T-helper 17 cell (primary cell): ENCODE data around the gene YWHAG. TPM values are rescaled to one million over a fixed set of nuclear protein-coding genes. Genes with fewer than 3 reads are reported as not detected.
"Not testable (repeated sequence)": the region's sequence is repeated elsewhere in the genome, so short reads cannot be mapped to it uniquely, and the experiment has no call there.

Experiments used
- ATAC-seq: fragments of 150-1000 bp; cut with Tn5 transposase; 2 replicates; pipeline ENCODE4 v1.10.0; 2021; ENCODE audit warnings: mild to moderate bottlenecking, moderate library complexity
- DNase-seq, 3 donors: peaks; one replicate each; pipeline versions ENCODE4 v3.0.0 to v3.0.0-alpha.2; 2020 to 2021
- H3K9me3 ChIP-seq: one replicate; pipeline ENCODE4 v1.7.0; 2013; ENCODE audit warnings: low read length, mild to moderate bottlenecking; ENCODE audit not compliant: control insufficient read depth, poor library complexity, severe bottlenecking
- H3K27ac Mint-ChIP-seq: one replicate; pipeline ENCODE4 v1.8.0; 2022; ENCODE audit warnings: mild to moderate bottlenecking, moderate library complexity, mixed read lengths
- H3K27me3 Mint-ChIP-seq: one replicate; pipeline ENCODE4 v1.8.0; 2022; ENCODE audit warnings: mixed read lengths
- H3K36me3 Mint-ChIP-seq: one replicate; pipeline ENCODE4 v1.8.0; 2022; ENCODE audit warnings: low read depth, mixed read lengths
- H3K4me1 Mint-ChIP-seq: one replicate; pipeline ENCODE4 v1.8.0; 2022; ENCODE audit warnings: mild to moderate bottlenecking, mixed read lengths
- H3K4me3 Mint-ChIP-seq: one replicate; pipeline ENCODE4 v1.8.0; 2022; ENCODE audit warnings: mild to moderate bottlenecking, moderate library complexity, mixed read lengths
- total RNA-seq, 4 donors: library from RNA in 2 of 4; stranded (reverse) in 2 of 4; gene quantifications; one replicate each; pipeline ENCODE4 v1.2.3 and lab custom pipeline; 2022 to 2026

Gene YWHAG
- total RNA-seq, 2 donors from 2014 or later: 26.0 to 32.7 TPM

DNA sequence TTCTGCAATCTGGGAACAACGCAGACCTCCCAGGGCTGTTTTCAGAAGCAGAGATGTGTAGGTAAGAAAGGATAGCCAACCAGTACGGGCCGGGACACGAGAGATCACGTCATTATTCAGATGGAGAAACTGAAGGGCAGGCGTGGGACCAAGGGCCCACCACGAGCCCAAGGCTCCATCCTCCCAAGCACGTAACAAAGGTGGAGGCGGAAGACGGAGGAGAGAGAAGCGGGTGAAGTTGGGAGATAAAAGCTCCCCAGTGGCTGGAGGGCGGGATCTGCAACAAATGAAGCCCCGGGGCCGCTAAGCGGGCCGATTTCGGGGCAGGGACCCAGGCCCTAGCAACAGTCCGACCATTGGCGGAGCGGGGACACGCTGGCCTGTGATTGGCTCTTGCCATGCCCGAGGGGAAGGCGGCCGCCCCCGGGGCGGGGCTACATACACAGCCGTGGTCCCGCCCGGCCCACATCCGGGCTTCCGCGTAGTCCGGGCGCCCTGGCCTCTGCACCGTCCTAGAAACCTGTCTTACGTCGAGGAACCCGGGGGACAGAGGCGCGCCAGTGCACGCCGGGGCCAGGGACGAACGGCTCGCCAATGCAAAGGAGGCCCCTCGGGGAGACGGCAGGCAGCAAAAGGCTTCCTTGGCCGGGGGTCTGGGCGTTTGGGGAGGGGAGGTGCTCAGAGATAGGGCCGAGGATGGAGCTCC, 40.9 kb downstream of the YWHAG start:
- Mint-ChIP-seq H3K36me3 (no peaks in the 10 kb centered on the region), H3K4me3 (peak overlapping the region; percentile 97), H3K27me3 (no peaks in the 10 kb centered on the region), H3K27ac (peak overlapping the region; percentile 97), H3K4me1 (peaks cover 23% of the 10 kb centered on the region)
- H3K9me3 ChIP-seq: no peaks in the 10 kb centered on the region
- ATAC-seq: peak; percentile 94
- DNase-seq: peak; percentile 90 to 94 (median 94)

DNA sequence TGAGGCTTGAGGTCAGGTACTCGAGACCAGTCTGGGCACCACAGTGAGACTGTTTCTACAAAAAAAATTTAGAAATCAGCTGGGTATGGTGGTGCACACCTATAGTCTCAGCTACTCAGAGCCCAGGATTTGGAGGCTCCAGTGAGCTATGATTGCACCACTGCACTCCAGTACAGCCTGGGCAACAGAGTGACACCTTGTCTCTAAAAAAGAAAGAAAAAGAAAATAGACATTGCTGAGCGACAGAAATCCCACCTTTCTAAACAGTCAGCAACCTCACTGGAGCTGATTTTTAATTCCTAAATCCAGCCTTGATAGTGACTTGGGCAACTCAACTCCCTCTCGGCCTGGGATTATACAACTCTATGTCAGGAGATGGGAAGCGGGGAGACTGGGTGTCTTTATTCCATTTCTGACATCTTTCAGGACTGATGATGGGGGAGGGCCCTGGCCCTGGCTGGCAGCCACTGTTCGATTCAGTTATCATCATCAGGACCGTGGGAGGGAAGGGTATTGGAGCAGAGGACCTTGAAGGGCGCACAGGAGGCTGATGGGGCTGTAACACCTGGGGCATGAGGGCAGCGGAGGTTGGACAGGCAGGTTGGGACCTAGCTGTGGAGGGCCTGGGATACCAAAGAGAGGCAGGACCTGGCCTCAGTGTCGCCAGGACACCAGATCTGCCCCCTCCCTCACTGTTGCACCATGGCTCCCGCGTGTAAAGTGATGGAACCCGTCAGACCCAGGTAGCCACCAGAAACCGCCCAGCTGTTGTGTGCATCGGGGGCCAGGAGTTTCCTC, 41.6 kb downstream of the YWHAG start:
- Mint-ChIP-seq H3K36me3 (no peaks in the 10 kb centered on the region), H3K4me1 (peaks cover 23% of the 10 kb centered on the region), H3K27me3 (no peaks in the 10 kb centered on the region), H3K27ac (peak overlapping the region; percentile 97), H3K4me3 (peak overlapping the region; percentile 97)
- no peaks in the 10 kb centered on the region for H3K9me3 ChIP-seq
- DNase-seq (no peak), ATAC-seq (no peak)

- H3K27ac Mint-ChIP-seq: no peak overlapping the region
- peaks cover 23% of the 10 kb centered on the region for H3K4me1 Mint-ChIP-seq
- H3K27me3 Mint-ChIP-seq: no peaks in the 10 kb centered on the region
These were observed 43.4 kb downstream of the YWHAG start for GRCh38 chr7:76315364-76315763.

DNA sequence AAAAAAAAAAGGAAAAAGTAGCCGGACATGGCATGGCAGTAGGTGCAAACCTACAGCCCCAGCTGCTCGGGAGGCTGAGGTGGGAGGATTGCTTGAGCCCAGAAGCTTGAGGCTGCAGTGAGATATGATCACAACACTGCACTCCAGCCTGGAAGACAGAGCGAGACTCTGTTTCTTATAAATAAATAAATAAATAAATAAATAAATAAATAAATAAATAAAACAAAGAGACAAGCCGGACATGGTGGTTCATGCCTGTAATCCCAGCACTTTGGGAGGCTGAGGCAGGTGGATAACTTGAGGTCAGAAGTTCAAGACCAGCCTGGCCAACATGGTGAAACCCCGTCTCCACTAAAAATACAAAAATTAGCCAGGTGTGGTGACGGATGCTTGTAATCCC, 44.1 kb downstream of the YWHAG start:
- ATAC-seq, DNase-seq, H3K4me3 Mint-ChIP-seq, H3K9me3 ChIP-seq, H3K36me3 Mint-ChIP-seq, H3K27me3 Mint-ChIP-seq: not testable (repeated sequence)
- Mint-ChIP-seq H3K27ac (peak overlapping the region; percentile 78), H3K4me1 (peaks cover 21% of the 10 kb centered on the region)

More at GRCh38 chr7:76315364-76315763, 43.4 kb downstream of the YWHAG start:
- no peaks in the 10 kb centered on the region for H3K36me3 Mint-ChIP-seq
- no peak for DNase-seq
- no peaks in the 10 kb centered on the region for H3K9me3 ChIP-seq
- no peak for ATAC-seq
- no peak overlapping the region for H3K4me3 Mint-ChIP-seq

DNA sequence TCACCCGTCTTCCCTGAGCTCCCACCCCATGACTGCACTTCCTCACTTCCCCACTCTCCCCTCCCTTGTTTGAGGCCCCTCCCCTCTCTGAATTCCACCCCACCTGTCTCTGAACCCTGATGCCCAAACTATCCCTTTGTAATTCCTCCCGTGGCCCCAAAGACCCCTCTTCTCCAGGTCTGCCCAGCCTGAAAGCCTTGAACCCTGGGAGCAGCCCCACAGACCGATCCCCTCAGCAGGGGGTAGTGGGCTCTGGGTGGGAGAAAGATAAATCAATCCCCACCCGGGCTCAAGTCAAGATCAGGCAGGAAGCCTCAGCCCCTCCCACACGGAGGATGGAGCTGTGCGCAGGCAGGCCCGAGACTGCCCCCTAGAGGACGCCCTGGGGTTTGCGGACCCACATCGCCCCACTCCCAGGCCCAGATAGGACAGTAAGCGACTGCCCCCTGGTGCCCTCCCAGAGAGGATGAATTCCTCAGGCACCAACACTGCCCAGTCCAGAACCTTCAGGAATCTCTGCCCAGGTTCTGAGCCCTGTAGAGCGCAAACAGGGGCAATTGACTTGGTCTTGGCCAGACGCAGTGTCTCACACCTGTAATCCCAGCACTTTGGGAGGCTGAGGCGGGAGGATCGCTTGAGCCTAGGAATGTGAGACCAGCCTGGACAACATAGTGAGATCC, 44.6 kb downstream of the YWHAG start:
- peak overlapping the region; percentile 78 for H3K27ac Mint-ChIP-seq
- H3K4me3 Mint-ChIP-seq: peak overlapping the region; percentile 70
- H3K9me3 ChIP-seq: no peaks in the 10 kb centered on the region
- H3K27me3 Mint-ChIP-seq: no peaks in the 10 kb centered on the region
- ATAC-seq (peak; percentile 71), DNase-seq (peak; percentile 92 to 96 (median 92))
- H3K4me1 Mint-ChIP-seq: peaks cover 21% of the 10 kb centered on the region
- no peaks in the 10 kb centered on the region for H3K36me3 Mint-ChIP-seq

DNA sequence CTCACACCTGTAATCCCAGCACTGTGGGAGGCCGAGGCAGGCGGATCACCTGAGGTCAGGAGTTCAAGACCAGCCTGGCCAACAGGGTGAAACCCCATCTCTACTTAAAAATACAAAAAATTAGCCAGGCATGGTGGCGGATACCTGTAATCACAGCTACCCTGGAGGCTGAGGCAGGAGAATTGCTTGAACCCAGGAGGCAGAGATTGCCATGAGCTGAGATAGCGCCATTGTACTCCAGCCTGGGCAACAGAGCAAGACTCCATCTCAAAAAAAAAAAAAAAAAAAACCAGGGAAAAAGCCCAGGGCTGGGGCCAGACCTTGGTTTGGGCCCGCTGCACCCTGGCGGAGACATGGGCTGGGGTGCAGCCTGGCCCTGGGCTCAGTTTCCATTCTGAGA, 47.0 kb downstream of the YWHAG start:
- not testable (repeated sequence) for H3K27ac Mint-ChIP-seq, DNase-seq, H3K4me1 Mint-ChIP-seq, H3K4me3 Mint-ChIP-seq, H3K9me3 ChIP-seq, H3K27me3 Mint-ChIP-seq, ATAC-seq, H3K36me3 Mint-ChIP-seq

- Mint-ChIP-seq H3K4me1 (peaks cover 7% of the 10 kb centered on the region), H3K27me3 (no peaks in the 10 kb centered on the region), H3K36me3 (no peaks in the 10 kb centered on the region), H3K4me3 (no peak overlapping the region), H3K27ac (no peak overlapping the region)
- ATAC-seq (no peak), DNase-seq (no peak)
- H3K9me3 ChIP-seq: no peaks in the 10 kb centered on the region
These were observed 48.5 kb downstream of the YWHAG start for GRCh38 chr7:76310102-76310957.

GRCh38 chr7:76309341-76310101, 49.3 kb downstream of the YWHAG start:
- H3K4me1 Mint-ChIP-seq, DNase-seq, H3K27me3 Mint-ChIP-seq, H3K4me3 Mint-ChIP-seq, H3K9me3 ChIP-seq, ATAC-seq, H3K27ac Mint-ChIP-seq, H3K36me3 Mint-ChIP-seq: not testable (repeated sequence)

DNA sequence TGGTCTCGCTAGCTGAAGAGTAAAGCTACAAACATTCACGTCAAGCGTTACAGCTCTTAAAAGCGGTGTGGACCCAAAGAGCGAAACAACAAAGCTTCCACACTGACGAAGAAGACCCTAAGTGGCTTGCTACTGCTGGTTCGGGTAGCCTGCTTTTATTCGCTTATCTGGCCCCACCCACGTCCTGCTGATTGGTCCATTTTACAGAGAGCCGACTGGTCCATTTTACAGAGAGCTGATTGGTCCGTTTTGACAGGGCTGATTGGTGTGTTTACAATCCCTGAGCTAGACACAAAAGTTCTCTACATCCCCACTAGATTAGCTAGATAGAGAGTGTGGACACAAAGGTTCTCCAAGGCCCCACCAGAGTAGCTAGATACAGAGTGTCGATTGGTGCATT, 49.9 kb downstream of the YWHAG start:
- H3K27me3 Mint-ChIP-seq, H3K9me3 ChIP-seq, H3K4me1 Mint-ChIP-seq, H3K27ac Mint-ChIP-seq, H3K4me3 Mint-ChIP-seq, H3K36me3 Mint-ChIP-seq, ATAC-seq, DNase-seq: not testable (repeated sequence)

- no peak overlapping the region for H3K4me3 Mint-ChIP-seq
- no peaks in the 10 kb centered on the region for H3K27me3 Mint-ChIP-seq
- H3K9me3 ChIP-seq: no peaks in the 10 kb centered on the region
- ATAC-seq: no peak
- H3K4me1 Mint-ChIP-seq: peaks cover 11% of the 10 kb centered on the region
- no peak overlapping the region for H3K27ac Mint-ChIP-seq
- no peak for DNase-seq
- no peaks in the 10 kb centered on the region for H3K36me3 Mint-ChIP-seq
These were observed 53.9 kb downstream of the YWHAG start for GRCh38 chr7:76304888-76305375.

- Mint-ChIP-seq H3K4me1 (peaks cover 11% of the 10 kb centered on the region), H3K4me3 (peak overlapping the region; percentile 92), H3K27me3 (no peaks in the 10 kb centered on the region), H3K36me3 (no peaks in the 10 kb centered on the region), H3K27ac (peak overlapping the region; percentile 92)
- DNase-seq (peak; percentile 72 to 80 (median 79)), ATAC-seq (peak; percentile 77)
- H3K9me3 ChIP-seq: no peaks in the 10 kb centered on the region
These were observed 55.3 kb downstream of the YWHAG start for GRCh38 chr7:76303202-76304147.
